Stimulated activated CD8-positive, alpha-beta memory T cell treated with anti-CD3 and anti-CD28 coated beads, Interleukin-4, amount 100 ng/mL, for 24 hours (primary cell): ENCODE data around the gene ITPR2.

ENCODE experiments used
- DNase-seq: peaks from one replicate; pipeline ENCODE4 v3.0.0-alpha.2; 2020; ENCODE audit warnings: low read depth

Gene ITPR2

GRCh38 chr12:26389343-26389742 lies 443.7 kb downstream of the ITPR2 start:
- DNase-seq: no peak

GRCh38 chr12:26384536-26384935 lies 448.5 kb downstream of the ITPR2 start:
- DNase-seq: no peak

- no peak for DNase-seq
These were observed 450.0 kb downstream of the ITPR2 start for GRCh38 chr12:26383041-26383440.

GRCh38 chr12:26380897-26381296 lies 452.1 kb downstream of the ITPR2 start:
- DNase-seq: no peak

GRCh38 chr12:26379777-26380467 lies 453.1 kb downstream of the ITPR2 start:
- no peak for DNase-seq

- no peak for DNase-seq
These were observed 454.3 kb downstream of the ITPR2 start for GRCh38 chr12:26378711-26379110.

- DNase-seq: no peak
These were observed 457.9 kb downstream of the ITPR2 start for GRCh38 chr12:26374934-26375680.

GRCh38 chr12:26373606-26374495 lies 459.1 kb downstream of the ITPR2 start:
- DNase-seq: no peak

- no peak for DNase-seq
These were observed 460.1 kb downstream of the ITPR2 start for GRCh38 chr12:26372866-26373265.

GRCh38 chr12:26370098-26370497 lies 462.9 kb downstream of the ITPR2 start:
- no peak for DNase-seq

GRCh38 chr12:26369588-26369987 lies 463.4 kb downstream of the ITPR2 start:
- DNase-seq: no peak

- no peak for DNase-seq
These were observed 464.8 kb downstream of the ITPR2 start for GRCh38 chr12:26367991-26368730.

- no peak for DNase-seq
These were observed 471.0 kb downstream of the ITPR2 start for GRCh38 chr12:26361964-26362363.

GRCh38 chr12:26360062-26360461 lies 472.9 kb downstream of the ITPR2 start:
- no peak for DNase-seq

- no peak for DNase-seq
These were observed 473.4 kb downstream of the ITPR2 start for GRCh38 chr12:26359576-26359975.

- no peak for DNase-seq
These were observed 474.3 kb downstream of the ITPR2 start for GRCh38 chr12:26358651-26359050.

GRCh38 chr12:26347300-26347699 lies 485.7 kb downstream of the ITPR2 start:
- DNase-seq: no peak

GRCh38 chr12:26346736-26347135 lies 486.3 kb downstream of the ITPR2 start:
- no peak for DNase-seq

- no peak for DNase-seq
These were observed 487.5 kb downstream of the ITPR2 start for GRCh38 chr12:26345471-26346003.

- DNase-seq: no peak
These were observed 491.5 kb downstream of the ITPR2 start for GRCh38 chr12:26341491-26341890.

GRCh38 chr12:26340649-26341048 lies 492.3 kb downstream of the ITPR2 start:
- DNase-seq: no peak

- DNase-seq: no peak
These were observed 493.0 kb downstream of the ITPR2 start for GRCh38 chr12:26339976-26340375.
